Breast epithelium (tissue), 3 donors: ENCODE results near the gene PROCA1.

Experiments used
- CTCF ChIP-seq, 3 donors: fragments of 450-650 bp; IDR thresholded peaks; one replicate each; pipeline ENCODE4 v1.5.1; 2016 to 2017; ENCODE audit warnings: antibody characterized with exemption in 3 of 3, mild to moderate bottlenecking in 3 of 3, moderate library complexity in 3 of 3
- POLR2A ChIP-seq: fragments of 450-650 bp; IDR thresholded peaks from one replicate; pipeline ENCODE4 v1.6.1; 2016; ENCODE audit warnings: antibody characterized with exemption, mild to moderate bottlenecking, moderate library complexity
- POLR2AphosphoS5 ChIP-seq, 3 donors: sonication (generic); formaldehyde crosslinking; IDR thresholded peaks; one replicate each; pipeline ENCODE4 v1.6.1; 2017; ENCODE audit warnings: antibody characterized with exemption in 3 of 3

GRCh38 chr17:28661635-28662526 lies 49.8 kb downstream of the PROCA1 start, which contains the start of the genes SDF2 and SUPT6H:
- no peak for TF ChIP-seq CTCF (IDR thresholded peaks at IDR 0.05)
- peak; percentile 90 for TF ChIP-seq POLR2A
- TF ChIP-seq POLR2AphosphoS5 (IDR thresholded peaks at IDR 0.05): peak; percentile 93 to 100 (median 94)
